Measurements from ENCODE around the gene KHDC3L. TPM values are rescaled to one million over a fixed set of nuclear protein-coding genes. Genes with fewer than 3 reads are reported as not detected.

Gene KHDC3L
- total RNA-seq: not detected
- long read RNA-seq: 0 reads

GRCh38 chr6:73362358-73362757 is at the start of gene KHDC3L:
Gene KHDC3L (plus strand): TSS chr6:73362658. CDS start chr6:73362730, 72 bp downstream.
- H3K36me3 ChIP-seq: no peaks in the 10 kb centered on the region
- H3K4me1 ChIP-seq: no peaks in the 10 kb centered on the region
- no peak for TF ChIP-seq CTCF (IDR thresholded peaks at IDR 0.05)
- H3K9me3 ChIP-seq: no peaks in the 10 kb centered on the region
- no peaks in the 10 kb centered on the region for H3K27me3 ChIP-seq
- no peak within 1 kb of the TSS for H3K4me3 ChIP-seq
- DNase-seq (no peak), ATAC-seq (no peak)
- intact Hi-C loops (cut with DNase I): no loop called here
- H3K27ac ChIP-seq: no peak within 1 kb of the TSS

GRCh38 chr6:73314577-73315492 is 47.6 kb upstream of the KHDC3L start:
- intact Hi-C loops (cut with DNase I): no loop called here
- H3K27ac ChIP-seq: no peak overlapping the region
- DNase-seq: no peak

GRCh38 chr6:73323323-73323722 is 39.1 kb upstream of the KHDC3L start:
- Histone ChIP-seq H3K4me1 (no peaks in the 10 kb centered on the region), H3K36me3 (no peaks in the 10 kb centered on the region), H3K27ac (no peak overlapping the region), H3K4me3 (no peak overlapping the region), H3K9me3 (no peaks in the 10 kb centered on the region), H3K27me3 (peaks cover 4% of the 10 kb centered on the region)
- no peak for TF ChIP-seq CTCF (IDR thresholded peaks at IDR 0.05)
- DNase-seq (no peak), ATAC-seq (no peak)
- intact Hi-C loops (cut with DNase I): no loop called here

More at GRCh38 chr6:73314577-73315492, 47.6 kb upstream of the KHDC3L start:
- H3K27me3 ChIP-seq: peaks cover 20% of the 10 kb centered on the region
- no peak for TF ChIP-seq CTCF (IDR thresholded peaks at IDR 0.05)
- H3K4me3 ChIP-seq: no peak overlapping the region
- H3K4me1 ChIP-seq: no peaks in the 10 kb centered on the region
- no peaks in the 10 kb centered on the region for H3K36me3 ChIP-seq
- no peak for ATAC-seq
- no peaks in the 10 kb centered on the region for H3K9me3 ChIP-seq

GRCh38 chr6:73325656-73326055 is 36.8 kb upstream of the KHDC3L start:
- Histone ChIP-seq H3K9me3 (no peaks in the 10 kb centered on the region), H3K27ac (no peak overlapping the region), H3K36me3 (no peaks in the 10 kb centered on the region), H3K4me1 (no peaks in the 10 kb centered on the region), H3K27me3 (peaks cover 4% of the 10 kb centered on the region), H3K4me3 (no peak overlapping the region)
- DNase-seq (no peak), ATAC-seq (no peak)
- no peak for TF ChIP-seq CTCF (IDR thresholded peaks at IDR 0.05)
- intact Hi-C loops (cut with DNase I): no loop called here

GRCh38 chr6:73328790-73329189 is 33.7 kb upstream of the KHDC3L start:
- DNase-seq (no peak), ATAC-seq (no peak)
- H3K9me3 ChIP-seq: no peaks in the 10 kb centered on the region
- H3K27me3 ChIP-seq: peaks cover 9% of the 10 kb centered on the region
- H3K4me1 ChIP-seq: no peaks in the 10 kb centered on the region
- intact Hi-C loops (cut with DNase I): no loop called here
- TF ChIP-seq CTCF (IDR thresholded peaks at IDR 0.05): no peak
- no peak overlapping the region for H3K4me3 ChIP-seq
- no peaks in the 10 kb centered on the region for H3K36me3 ChIP-seq
- no peak overlapping the region for H3K27ac ChIP-seq

Measured in upper lobe of right lung (tissue), 1 donor.